ENCODE results near the gene GRPEL1.

Gene GRPEL1

GRCh38 chr4:7058792-7059191 lies 9.1 kb downstream of the GRPEL1 start:
- H3K79me2 ChIP-seq (ENCODE audit: low read length): peaks cover 29% of the 10 kb centered on the region
- H4K20me1 ChIP-seq (ENCODE audit: insufficient read depth, low read length): peaks cover 18% of the 10 kb centered on the region
- peaks cover 75% of the 10 kb centered on the region for H3K36me3 ChIP-seq (replicated peaks; ENCODE audit: low read depth, low read length)
- H3K27ac ChIP-seq (ENCODE audit: low read length): peak overlapping the region; percentile 71
- no peak for TF ChIP-seq EZH2phosphoT487 (IDR thresholded peaks at IDR 0.05; ENCODE audit: low read depth)
- TF ChIP-seq CTCF (IDR thresholded peaks at IDR 0.05; ENCODE audit: low read depth, low read length): no peak
- no peak overlapping the region for H3K9ac ChIP-seq (ENCODE audit: low read length)
- H3K4me1 ChIP-seq (ENCODE audit: low read length): peaks cover 22% of the 10 kb centered on the region
- H3K4me2 ChIP-seq (ENCODE audit: low read length): peak overlapping the region; percentile 31
- H3K9me3 ChIP-seq (ENCODE audit: insufficient read depth, low read length): no peaks in the 10 kb centered on the region
- H2AFZ ChIP-seq (ENCODE audit: low read depth, low read length): no peak overlapping the region
- H3K4me3 ChIP-seq (ENCODE audit: low read length): no peak overlapping the region
- no peaks in the 10 kb centered on the region for H3K27me3 ChIP-seq (ENCODE audit: low read depth, low read length)

- Histone ChIP-seq H4K20me1 (ENCODE audit: insufficient read depth, low read length) (peaks cover 13% of the 10 kb centered on the region), H3K4me1 (ENCODE audit: low read length) (peaks cover 22% of the 10 kb centered on the region), H3K79me2 (ENCODE audit: low read length) (peaks cover 43% of the 10 kb centered on the region), H3K27me3 (ENCODE audit: low read depth, low read length) (no peaks in the 10 kb centered on the region), H3K9me3 (ENCODE audit: insufficient read depth, low read length) (no peaks in the 10 kb centered on the region), H3K27ac (ENCODE audit: low read length) (no peak overlapping the region), H3K4me3 (ENCODE audit: low read length) (no peak overlapping the region), H3K9ac (ENCODE audit: low read length) (no peak overlapping the region), H3K36me3 (replicated peaks; ENCODE audit: low read depth, low read length) (peaks cover 55% of the 10 kb centered on the region), H2AFZ (ENCODE audit: low read depth, low read length) (no peak overlapping the region), H3K4me2 (ENCODE audit: low read length) (no peak overlapping the region)
- TF ChIP-seq EZH2phosphoT487 (IDR thresholded peaks at IDR 0.05; ENCODE audit: low read depth): no peak
- no peak for TF ChIP-seq CTCF (IDR thresholded peaks at IDR 0.05; ENCODE audit: low read depth, low read length)
Observed at GRCh38 chr4:7055990-7056325, 11.9 kb downstream of the GRPEL1 start.

GRCh38 chr4:7055111-7055989 lies 12.5 kb downstream of the GRPEL1 start:
- peaks cover 13% of the 10 kb centered on the region for H4K20me1 ChIP-seq (ENCODE audit: insufficient read depth, low read length)

More at GRCh38 chr4:7055111-7055989, 12.5 kb downstream of the GRPEL1 start:
- H3K36me3 ChIP-seq (replicated peaks; ENCODE audit: low read depth, low read length): peaks cover 49% of the 10 kb centered on the region
- peaks cover 49% of the 10 kb centered on the region for H3K79me2 ChIP-seq (ENCODE audit: low read length)
- TF ChIP-seq EZH2phosphoT487 (IDR thresholded peaks at IDR 0.05; ENCODE audit: low read depth) (no peak), CTCF (IDR thresholded peaks at IDR 0.05; ENCODE audit: low read depth, low read length) (no peak)
- no peak overlapping the region for H3K27ac ChIP-seq (ENCODE audit: low read length)
- H3K4me2 ChIP-seq (ENCODE audit: low read length): no peak overlapping the region
- no peaks in the 10 kb centered on the region for H3K9me3 ChIP-seq (ENCODE audit: insufficient read depth, low read length)
- H3K27me3 ChIP-seq (ENCODE audit: low read depth, low read length): no peaks in the 10 kb centered on the region
- H2AFZ ChIP-seq (ENCODE audit: low read depth, low read length): no peak overlapping the region
- no peak overlapping the region for H3K9ac ChIP-seq (ENCODE audit: low read length)
- peaks cover 22% of the 10 kb centered on the region for H3K4me1 ChIP-seq (ENCODE audit: low read length)
- no peak overlapping the region for H3K4me3 ChIP-seq (ENCODE audit: low read length)
